HCT116 (cell line): ENCODE data around the gene MCTP2. TPM values are rescaled to one million over a fixed set of nuclear protein-coding genes. Genes with fewer than 3 reads are reported as not detected.

ENCODE experiments used
- ATAC-seq: fragments of 200-7000 bp; cut with Tn5 transposase; 2 replicates; pipeline ENCODE4 v1.9.1; 2020; ENCODE audit warnings: mild to moderate bottlenecking, moderate library complexity
- BruUV-seq: library from RNA; stranded (reverse); fragments of 400-500 nt; replicated peaks from 2 replicates; lab custom pipeline; 2021; lab: Mats Ljungman, UMichigan
- CTCF ChIA-PET: fragments of 300-600 bp; sonication (Branson Sonifier 250); formaldehyde crosslinking; loops from one replicate; lab custom pipeline; 2021; ENCODE audit warnings: antibody characterized with exemption; lab: Charles Lee
- POLR2A ChIA-PET: fragments of 300-600, 350-600 bp; sonication (Branson Sonifier 250); formaldehyde crosslinking; loops from one replicate; lab custom pipeline; 2021; ENCODE audit warnings: antibody characterized with exemption; lab: Charles Lee
- RAD21 ChIA-PET, 2 experiments: fragments of 300-600 bp; sonication (Branson Sonifier 250); formaldehyde crosslinking; loops; one replicate each; lab custom pipeline; 2023; ENCODE audit warnings: low total read pairs in 2 of 2; ENCODE audit not compliant: uncharacterized antibody in 2 of 2, unreplicated experiment in 2 of 2, low non-redundant PET in 1 of 2; lab: Charles Lee
- DNase-seq: peaks from one replicate; pipeline ENCODE4 v3.0.0-alpha.2; 2010; ENCODE audit warnings: low read depth, low spot score
- H2AFZ ChIP-seq: fragments of 200-600 bp; shearing (Covaris generic), sonication (generic); 2 replicates; pipeline ENCODE4 v1.6.1; 2017; ENCODE audit warnings: low read depth, mixed run types, mixed read lengths, antibody characterized with exemption, low read length; ENCODE audit not compliant: poor library complexity, severe bottlenecking
- H3K27ac ChIP-seq: 2 replicates; pipeline ENCODE4 v1.5.1; 2012; ENCODE audit warnings: low read depth, low read length
- H3K27me3 ChIP-seq: fragments of 200-600 bp; sonication (generic); 2 replicates; pipeline ENCODE4 v1.6.1; 2016; ENCODE audit warnings: mixed run types, low read length, mixed read lengths; ENCODE audit not compliant: insufficient read depth
- H3K36me3 ChIP-seq, 2 experiments: fragments of 200-500 bp in 1 of 2; fragments of 200-600 bp in 1 of 2; sonication (Bioruptor generic) in 1 of 2; sonication (generic) in 1 of 2; 2 replicates each; pipeline versions ENCODE4 v1.5.1 to v1.6.1; 2014 to 2016; ENCODE audit warnings: low read length in 2 of 2, inconsistent platforms in 1 of 2, mixed read lengths in 1 of 2, mixed run types in 1 of 2; ENCODE audit not compliant: insufficient read depth in 2 of 2, control insufficient read depth in 1 of 2
- H3K4me1 ChIP-seq, 2 experiments: fragments of 200-600 bp in 1 of 2; sonication (generic) in 1 of 2; 2 replicates each; pipeline versions ENCODE4 v1.5.1 to v1.6.1; 2012 to 2017; ENCODE audit warnings: low read length in 2 of 2, inconsistent platforms in 1 of 2, mild to moderate bottlenecking in 1 of 2, mixed read lengths in 1 of 2, mixed run types in 1 of 2, moderate library complexity in 1 of 2; ENCODE audit not compliant: insufficient read depth in 2 of 2, control insufficient read depth in 1 of 2
- H3K4me2 ChIP-seq: fragments of 200-600 bp; sonication (generic); 2 replicates; pipeline ENCODE4 v1.6.1; 2017; ENCODE audit warnings: mixed run types, low read length, mixed read lengths
- H3K4me3 ChIP-seq, 2 experiments: fragments of 200-600 bp in 1 of 2; sonication (generic) in 1 of 2; replicated peaks in 1 of 2; 2 replicates each; pipeline ENCODE4 v1.5.1; 2011 to 2016; ENCODE audit warnings: low read length in 2 of 2, control low read depth in 1 of 2, low read depth in 1 of 2, mild to moderate bottlenecking in 1 of 2, mixed read lengths in 1 of 2, mixed run types in 1 of 2
- H3K79me2 ChIP-seq: fragments of 200-600 bp; sonication (generic); 2 replicates; pipeline ENCODE4 v1.6.1; 2017; ENCODE audit warnings: mild to moderate bottlenecking, mixed run types, low read length, moderate library complexity, mixed read lengths; ENCODE audit not compliant: insufficient read depth
- H3K9ac ChIP-seq: fragments of 200-600 bp; sonication (generic); 2 replicates; pipeline ENCODE4 v1.6.1; 2016; ENCODE audit warnings: low read length, mixed read lengths
- H3K9me2 ChIP-seq: fragments of 200-600 bp; sonication (generic), shearing (Covaris generic); 2 replicates; pipeline ENCODE4 v1.6.1; 2017; ENCODE audit warnings: mixed run types, mild to moderate bottlenecking, moderate library complexity; ENCODE audit not compliant: insufficient read depth
- H3K9me3 ChIP-seq, 2 experiments: fragments of 200-500 bp in 1 of 2; fragments of 200-600 bp in 1 of 2; sonication (Bioruptor generic) in 1 of 2; sonication (generic) in 1 of 2; 2 replicates each; pipeline ENCODE4 v1.6.1; 2014 to 2017; ENCODE audit warnings: low read length in 2 of 2, mixed read lengths in 2 of 2, inconsistent platforms in 1 of 2, low read depth in 1 of 2, mild to moderate bottlenecking in 1 of 2, mixed run types in 1 of 2, moderate library complexity in 1 of 2; ENCODE audit not compliant: control insufficient read depth in 1 of 2, insufficient read depth in 1 of 2
- H4K20me1 ChIP-seq: fragments of 200-600 bp; sonication (generic), shearing (Covaris generic); 2 replicates; pipeline ENCODE4 v1.6.1; 2017; ENCODE audit warnings: mixed run types, mild to moderate bottlenecking, moderate library complexity; ENCODE audit not compliant: insufficient read depth
- CEBPB ChIP-seq: IDR thresholded peaks from 2 replicates; pipeline ENCODE4 v1.6.1; 2012; ENCODE audit warnings: low read depth
- EGR1 ChIP-seq: IDR thresholded peaks from 2 replicates; pipeline ENCODE4 v1.6.1; 2012; ENCODE audit warnings: low read depth
- EZH2 ChIP-seq: fragments of 200-600 bp; sonication (generic); IDR thresholded peaks from 2 replicates; pipeline ENCODE4 v1.6.1; 2017; ENCODE audit warnings: antibody characterized with exemption, mixed run types
- EZH2phosphoT487 ChIP-seq: fragments of 200-600 bp; IDR thresholded peaks from 2 replicates; pipeline ENCODE4 v1.6.1; 2018; ENCODE audit warnings: antibody characterized with exemption, borderline replicate concordance
- FOSL1 ChIP-seq: IDR thresholded peaks from 2 replicates; pipeline ENCODE4 v1.6.1; 2012; ENCODE audit warnings: low read depth
- JUND ChIP-seq: IDR thresholded peaks from 2 replicates; pipeline ENCODE4 v1.6.1; 2012
- POLR2A ChIP-seq: IDR thresholded peaks from 2 replicates; pipeline ENCODE4 v1.7.0; 2011; ENCODE audit warnings: borderline replicate concordance; ENCODE audit not compliant: insufficient read depth, insufficient read length; ENCODE audit errors: extremely low read depth
- RAD21 ChIP-seq: IDR thresholded peaks from 2 replicates; pipeline ENCODE4 v1.6.1; 2012; ENCODE audit warnings: low read depth, mild to moderate bottlenecking
- REST ChIP-seq: IDR thresholded peaks from 2 replicates; pipeline ENCODE4 v1.6.1; 2012; ENCODE audit warnings: low read depth
- SIN3A ChIP-seq: IDR thresholded peaks from 2 replicates; pipeline ENCODE4 v1.6.1; 2012; ENCODE audit warnings: low read depth
- TCF7L2 ChIP-seq: IDR thresholded peaks from 2 replicates; pipeline ENCODE4 v1.7.0; 2011; ENCODE audit warnings: borderline replicate concordance, inconsistent platforms; ENCODE audit not compliant: insufficient read depth, insufficient read length; ENCODE audit errors: extremely low read depth
- YY1 ChIP-seq: IDR thresholded peaks from 2 replicates; pipeline ENCODE4 v1.6.1; 2011; ENCODE audit warnings: low read length, low read depth, moderate library complexity, mild to moderate bottlenecking; ENCODE audit not compliant: insufficient replicate concordance; ENCODE audit errors: extremely low read depth
- intact Hi-C: fragments of 100-400 bp; cut with micrococcal nuclease; formaldehyde crosslinking; loops from 2 replicates; pipeline ENCODE4 v1.10.0; 2022
- total RNA-seq: library from RNA; stranded (reverse); gene quantifications from one replicate; pipeline ENCODE4 v1.2.1, GENCODE V29; 2021; ENCODE audit not compliant: unreplicated experiment

Gene MCTP2
- total RNA-seq, 1 experiment from 2014 or later = 12.9 TPM

GRCh38 chr15:94456226-94456625 is 224.9 kb downstream of the MCTP2 start:
- H3K27ac ChIP-seq = no peak overlapping the region
- POLR2A ChIA-PET = no interaction called here
- ATAC-seq (no peak), DNase-seq (no peak)
- no peaks in the 10 kb centered on the region for H3K79me2 ChIP-seq
- CTCF ChIA-PET = no interaction called here
- TF ChIP-seq RAD21 (no peak), YY1 (no peak), POLR2A (no peak), TCF7L2 (no peak), JUND (no peak), EZH2 (no peak), SIN3A (no peak), EGR1 (no peak), CEBPB (no peak)
- H3K4me2 ChIP-seq = no peak overlapping the region
- no TSS peak for BruUV-seq
- no peaks in the 10 kb centered on the region for H3K9me3 ChIP-seq
- H3K4me3 ChIP-seq = no peak overlapping the region
- RAD21 ChIA-PET = no interaction called here
- H2AFZ ChIP-seq = no peak overlapping the region
- no peaks in the 10 kb centered on the region for H3K9me2 ChIP-seq
- intact Hi-C loops = no loop called here
- H3K36me3 ChIP-seq = no peaks in the 10 kb centered on the region
- no peaks in the 10 kb centered on the region for H4K20me1 ChIP-seq
- H3K4me1 ChIP-seq = no peaks in the 10 kb centered on the region
- no peak overlapping the region for H3K9ac ChIP-seq
- H3K27me3 ChIP-seq = no peaks in the 10 kb centered on the region

GRCh38 chr15:94457661-94458060 is 226.3 kb downstream of the MCTP2 start:
- POLR2A ChIA-PET = no interaction called here
- CTCF ChIA-PET = no interaction called here

More at GRCh38 chr15:94457661-94458060, 226.3 kb downstream of the MCTP2 start:
- RAD21 ChIA-PET = no interaction called here
- Histone ChIP-seq H3K9me3 (no peaks in the 10 kb centered on the region), H3K4me3 (no peak overlapping the region), H3K9ac (no peak overlapping the region), H3K4me2 (no peak overlapping the region), H3K9me2 (no peaks in the 10 kb centered on the region), H3K79me2 (no peaks in the 10 kb centered on the region), H2AFZ (no peak overlapping the region), H3K27me3 (no peaks in the 10 kb centered on the region)
- BruUV-seq = no TSS peak
- intact Hi-C loops = no loop called here
- DNase-seq = no peak
- TF ChIP-seq REST = no peak
- TF ChIP-seq EZH2phosphoT487 = no peak
- TF ChIP-seq FOSL1 = no peak
- TF ChIP-seq, all 23 proteins: peak for 0
- H3K27ac ChIP-seq = no peak overlapping the region
- ATAC-seq = no peak
- no peaks in the 10 kb centered on the region for H4K20me1 ChIP-seq
- H3K36me3 ChIP-seq = no peaks in the 10 kb centered on the region
- H3K4me1 ChIP-seq = no peaks in the 10 kb centered on the region
